Erythroblast (primary cell): ENCODE measurements around the gene ZDHHC21.

Experiments used
- GATA1 ChIP-seq: IDR thresholded peaks from 2 replicates; pipeline ENCODE4 v1.6.1; 2011; ENCODE audit warnings: low read depth, mild to moderate bottlenecking, control low read depth, low read length, moderate library complexity
- POLR2A ChIP-seq: IDR thresholded peaks from 2 replicates; pipeline ENCODE4 v1.6.1; 2011; ENCODE audit warnings: mild to moderate bottlenecking, low read length

GRCh38 chr9:14593406-14593805 is 99.8 kb downstream of the ZDHHC21 start:
- no peak for TF ChIP-seq POLR2A
- no peak for TF ChIP-seq GATA1
